IPS-18c (cell line): ENCODE results near the gene CACNA1G.

Experiments used
- H3K4me3 ChIP-seq: 2 replicates; pipeline ENCODE4 v1.7.0; 2013; ENCODE audit warnings: low read depth, mild to moderate bottlenecking, low read length, moderate library complexity; ENCODE audit not compliant: insufficient read depth
- H3K9me3 ChIP-seq: one replicate; pipeline ENCODE4 v1.6.1; 2013; ENCODE audit warnings: mild to moderate bottlenecking, low read length, moderate library complexity; ENCODE audit not compliant: control insufficient read depth, insufficient read depth

The CACNA1G gene

DNA sequence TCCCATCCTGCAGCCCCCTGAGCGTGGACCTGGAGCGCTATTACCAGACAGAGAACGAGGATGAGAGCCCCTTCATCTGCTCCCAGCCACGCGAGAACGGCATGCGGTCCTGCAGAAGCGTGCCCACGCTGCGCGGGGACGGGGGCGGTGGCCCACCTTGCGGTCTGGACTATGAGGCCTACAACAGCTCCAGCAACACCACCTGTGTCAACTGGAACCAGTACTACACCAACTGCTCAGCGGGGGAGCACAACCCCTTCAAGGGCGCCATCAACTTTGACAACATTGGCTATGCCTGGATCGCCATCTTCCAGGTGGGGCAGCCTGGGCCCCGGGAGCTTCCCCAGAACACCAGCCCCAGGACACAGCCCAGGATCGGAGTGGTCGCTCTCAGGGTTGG lies 12.0 kb downstream of the CACNA1G start:
- no peak overlapping the region for H3K4me3 ChIP-seq
- H3K9me3 ChIP-seq: no peaks in the 10 kb centered on the region

- Histone ChIP-seq H3K9me3 (no peaks in the 10 kb centered on the region), H3K4me3 (no peak overlapping the region)
Observed at GRCh38 chr17:50573866-50574611, 13.5 kb downstream of the CACNA1G start.

DNA sequence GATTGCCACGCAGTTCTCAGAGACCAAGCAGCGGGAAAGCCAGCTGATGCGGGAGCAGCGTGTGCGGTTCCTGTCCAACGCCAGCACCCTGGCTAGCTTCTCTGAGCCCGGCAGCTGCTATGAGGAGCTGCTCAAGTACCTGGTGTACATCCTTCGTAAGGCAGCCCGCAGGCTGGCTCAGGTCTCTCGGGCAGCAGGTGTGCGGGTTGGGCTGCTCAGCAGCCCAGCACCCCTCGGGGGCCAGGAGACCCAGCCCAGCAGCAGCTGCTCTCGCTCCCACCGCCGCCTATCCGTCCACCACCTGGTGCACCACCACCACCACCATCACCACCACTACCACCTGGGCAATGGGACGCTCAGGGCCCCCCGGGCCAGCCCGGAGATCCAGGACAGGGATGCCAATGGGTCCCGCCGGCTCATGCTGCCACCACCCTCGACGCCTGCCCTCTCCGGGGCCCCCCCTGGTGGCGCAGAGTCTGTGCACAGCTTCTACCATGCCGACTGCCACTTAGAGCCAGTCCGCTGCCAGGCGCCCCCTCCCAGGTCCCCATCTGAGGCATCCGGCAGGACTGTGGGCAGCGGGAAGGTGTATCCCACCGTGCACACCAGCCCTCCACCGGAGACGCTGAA lies 15.2 kb downstream of the CACNA1G start:
- no peak overlapping the region for H3K4me3 ChIP-seq
- no peaks in the 10 kb centered on the region for H3K9me3 ChIP-seq

DNA sequence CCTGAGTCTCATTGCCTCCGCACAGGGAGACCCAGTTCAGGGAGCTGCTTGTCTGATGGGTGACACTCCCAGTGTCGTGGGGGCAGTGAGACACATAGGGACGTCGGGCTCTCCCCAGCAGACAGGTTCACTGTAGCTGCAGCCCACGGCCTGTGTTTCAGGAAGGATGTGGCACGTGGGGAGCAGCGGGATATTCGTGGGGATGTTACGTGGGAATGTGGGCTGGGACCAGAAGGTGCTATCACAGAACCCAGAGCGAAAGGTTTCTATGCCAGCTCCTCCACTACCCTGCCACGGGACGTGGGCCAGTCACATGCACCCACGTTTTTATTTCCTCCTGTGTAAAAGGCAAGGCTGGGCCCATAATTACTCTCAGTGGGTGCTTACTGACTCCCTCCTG lies 16.3 kb downstream of the CACNA1G start:
- H3K4me3 ChIP-seq: no peak overlapping the region
- H3K9me3 ChIP-seq: no peaks in the 10 kb centered on the region

GRCh38 chr17:50577451-50577954 lies 17.0 kb downstream of the CACNA1G start:
- Histone ChIP-seq H3K9me3 (no peaks in the 10 kb centered on the region), H3K4me3 (no peak overlapping the region)

- no peaks in the 10 kb centered on the region for H3K9me3 ChIP-seq
- H3K4me3 ChIP-seq: no peak overlapping the region
Observed at GRCh38 chr17:50578173-50578572, 17.7 kb downstream of the CACNA1G start.

DNA sequence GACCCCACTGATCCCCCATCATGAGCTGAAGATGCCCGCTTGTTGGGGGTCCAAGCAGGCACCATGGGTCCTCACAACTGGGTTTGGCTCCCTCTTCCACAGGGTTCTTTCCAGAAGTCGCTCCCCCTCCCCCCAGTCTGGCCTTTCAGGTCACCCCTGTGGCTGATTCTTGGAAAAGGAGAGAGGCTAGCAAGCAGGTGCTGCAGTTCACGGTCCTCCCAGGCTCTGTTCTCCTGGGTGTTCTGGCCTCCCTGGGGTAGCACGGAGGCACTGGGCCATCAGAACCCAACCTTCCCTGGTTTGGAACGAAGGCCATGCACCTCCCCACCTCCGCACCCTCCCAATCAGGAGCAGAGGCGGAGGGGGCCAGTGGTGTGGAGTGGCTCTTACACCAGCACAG lies 18.9 kb downstream of the CACNA1G start:
- H3K9me3 ChIP-seq: no peaks in the 10 kb centered on the region

DNA sequence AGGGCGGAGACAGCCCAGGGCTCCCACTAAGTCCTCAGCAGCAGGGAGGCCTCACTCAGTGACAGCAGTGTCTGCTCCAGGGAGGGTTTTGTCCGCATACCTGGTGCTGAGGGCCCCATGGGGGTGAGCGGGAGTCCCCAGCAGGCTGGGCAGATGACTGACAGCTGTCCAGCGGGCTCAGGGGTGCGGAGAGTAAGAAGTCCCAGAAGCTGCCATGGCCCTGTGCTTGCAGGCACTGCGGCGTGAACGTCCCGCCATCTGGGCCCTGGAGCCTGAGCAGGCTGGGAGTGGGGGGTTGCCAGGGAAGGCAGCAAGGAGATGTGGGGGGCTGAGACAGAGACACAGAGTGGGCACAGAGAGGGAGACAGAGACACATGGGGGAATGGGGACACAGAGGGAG lies 20.1 kb downstream of the CACNA1G start:
- Histone ChIP-seq H3K9me3 (no peaks in the 10 kb centered on the region), H3K4me3 (no peak overlapping the region)

More for the DNA sequence above, 18.9 kb downstream of the CACNA1G start:
- H3K4me3 ChIP-seq: no peak overlapping the region

DNA sequence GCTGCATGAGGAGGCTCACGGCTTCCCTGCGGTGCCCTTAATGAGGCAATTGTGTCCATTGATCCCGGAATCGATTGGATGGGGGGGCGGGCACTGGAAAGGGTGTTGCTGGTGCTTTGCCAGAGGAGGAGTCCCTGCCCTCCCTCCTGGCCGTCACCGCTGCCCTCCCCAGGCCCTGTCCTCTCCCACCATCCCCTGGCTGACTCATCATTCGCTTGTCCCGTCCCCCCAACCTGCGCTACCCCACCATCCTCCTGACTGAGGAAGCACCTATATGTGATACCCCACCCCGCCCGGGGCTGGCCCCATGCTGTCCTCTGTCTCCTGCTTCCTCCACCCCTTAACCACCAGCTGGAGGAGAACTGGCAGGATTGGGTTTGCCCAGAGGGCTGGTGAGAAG lies 20.8 kb downstream of the CACNA1G start:
- H3K4me3 ChIP-seq: no peak overlapping the region
- no peaks in the 10 kb centered on the region for H3K9me3 ChIP-seq

GRCh38 chr17:50582741-50583140 lies 22.2 kb downstream of the CACNA1G start:
- Histone ChIP-seq H3K9me3 (no peaks in the 10 kb centered on the region), H3K4me3 (no peak overlapping the region)

DNA sequence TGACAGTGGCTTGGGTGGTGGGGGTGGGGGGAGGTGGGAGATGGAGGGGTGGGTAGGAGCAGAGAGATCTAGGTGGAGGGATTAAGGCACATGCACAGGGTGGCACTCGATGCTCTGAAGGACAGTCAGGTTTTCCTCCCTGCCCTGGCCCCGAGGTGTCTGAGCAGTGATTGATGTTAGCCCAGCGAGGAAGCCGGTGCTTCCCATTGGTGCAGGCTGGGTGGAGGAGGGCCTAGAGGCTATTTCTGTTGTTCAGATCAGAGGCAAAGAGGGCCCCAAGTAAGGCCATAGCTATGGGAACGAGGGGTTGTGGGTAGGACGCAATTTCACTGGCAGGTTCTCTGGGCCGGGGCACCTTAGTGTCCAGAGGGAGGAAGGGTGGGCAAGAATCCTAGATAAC lies 23.1 kb downstream of the CACNA1G start:
- no peaks in the 10 kb centered on the region for H3K9me3 ChIP-seq
- H3K4me3 ChIP-seq: no peak overlapping the region

DNA sequence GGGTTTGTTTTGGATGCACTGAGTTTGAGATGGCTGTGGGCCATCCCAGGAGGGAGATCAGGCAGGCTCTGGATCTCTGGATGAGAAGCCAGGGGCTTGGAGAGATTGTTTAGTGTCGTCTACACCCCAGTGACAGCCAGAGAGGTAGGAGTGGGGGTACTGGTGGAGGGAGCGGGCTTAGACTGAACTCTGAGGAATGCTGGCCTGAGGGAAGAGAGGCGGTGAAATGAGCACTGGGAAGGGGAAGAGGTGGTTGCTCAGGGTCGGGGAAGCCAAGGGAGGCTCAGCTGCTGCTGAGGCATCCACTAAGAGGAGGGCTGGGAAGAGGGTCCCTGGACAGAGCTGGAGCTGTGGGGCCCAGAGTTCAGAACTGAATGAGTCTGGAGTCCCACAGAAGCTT lies 23.6 kb downstream of the CACNA1G start:
- Histone ChIP-seq H3K4me3 (no peak overlapping the region), H3K9me3 (no peaks in the 10 kb centered on the region)

- Histone ChIP-seq H3K9me3 (no peaks in the 10 kb centered on the region), H3K4me3 (no peak overlapping the region)
Observed at GRCh38 chr17:50584749-50585148, 24.2 kb downstream of the CACNA1G start.

DNA sequence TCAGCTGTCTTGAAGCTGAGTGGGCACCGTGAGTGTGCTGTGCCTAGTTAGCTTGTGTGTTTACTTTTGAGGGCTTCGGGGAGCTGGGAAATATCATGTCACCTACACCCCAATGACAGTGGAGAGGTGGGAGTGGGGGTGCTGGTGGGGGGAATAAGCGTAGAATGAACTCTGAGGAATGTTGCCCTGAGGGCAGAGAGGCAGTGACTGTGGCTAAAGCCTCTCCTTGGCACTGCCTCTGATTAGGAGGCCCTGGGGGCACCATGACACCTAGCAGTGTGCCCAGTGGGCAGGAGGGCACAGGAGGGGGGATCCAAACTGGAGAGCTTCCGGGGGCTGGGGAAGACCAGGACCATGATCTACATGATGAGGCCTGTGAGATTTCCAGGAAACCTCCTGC lies 24.8 kb downstream of the CACNA1G start:
- Histone ChIP-seq H3K9me3 (no peaks in the 10 kb centered on the region), H3K4me3 (no peak overlapping the region)

- H3K9me3 ChIP-seq: no peaks in the 10 kb centered on the region
- no peak overlapping the region for H3K4me3 ChIP-seq
Observed at GRCh38 chr17:50585891-50586290, 25.4 kb downstream of the CACNA1G start.

DNA sequence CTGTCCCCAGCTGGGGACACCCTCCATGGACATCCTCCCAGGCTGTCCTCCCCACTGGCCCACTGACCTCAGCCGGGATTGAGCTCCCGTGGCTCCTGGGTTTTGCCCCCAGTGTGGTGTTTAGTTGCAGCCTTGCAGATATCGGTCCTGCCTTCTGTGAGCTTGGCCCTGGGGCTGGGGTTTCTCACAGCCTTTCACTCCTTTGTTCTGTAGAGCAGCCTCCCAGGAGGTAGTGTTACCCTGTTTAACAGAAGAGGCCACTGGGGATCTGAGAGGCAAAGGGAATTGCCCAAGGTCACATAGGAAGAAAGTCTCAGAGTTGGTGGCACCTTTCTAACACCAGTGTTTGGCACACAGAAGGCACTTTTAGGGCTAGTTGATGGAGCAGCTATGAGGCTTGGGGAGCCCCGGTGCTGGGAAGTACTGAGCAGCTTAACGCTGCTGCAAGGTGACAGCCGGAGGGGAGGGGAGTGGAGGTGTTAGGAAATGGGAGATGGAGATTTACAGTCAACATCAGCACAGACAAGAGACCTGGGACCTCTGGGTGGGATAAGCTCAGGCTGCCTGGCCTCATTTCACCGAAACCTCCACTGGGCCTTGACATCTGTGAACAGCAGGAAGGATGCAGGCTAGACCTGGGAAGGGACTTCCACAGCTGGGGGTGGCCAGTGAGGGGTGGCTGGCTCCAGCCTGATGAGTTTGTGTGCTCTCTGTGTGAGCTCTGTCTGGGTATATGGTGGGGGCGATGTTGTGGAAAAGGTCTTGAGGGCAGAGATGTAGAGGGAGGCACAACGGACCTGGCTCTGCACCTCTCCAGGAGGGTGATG lies 26.1 kb downstream of the CACNA1G start:
- no peak overlapping the region for H3K4me3 ChIP-seq
- no peaks in the 10 kb centered on the region for H3K9me3 ChIP-seq

DNA sequence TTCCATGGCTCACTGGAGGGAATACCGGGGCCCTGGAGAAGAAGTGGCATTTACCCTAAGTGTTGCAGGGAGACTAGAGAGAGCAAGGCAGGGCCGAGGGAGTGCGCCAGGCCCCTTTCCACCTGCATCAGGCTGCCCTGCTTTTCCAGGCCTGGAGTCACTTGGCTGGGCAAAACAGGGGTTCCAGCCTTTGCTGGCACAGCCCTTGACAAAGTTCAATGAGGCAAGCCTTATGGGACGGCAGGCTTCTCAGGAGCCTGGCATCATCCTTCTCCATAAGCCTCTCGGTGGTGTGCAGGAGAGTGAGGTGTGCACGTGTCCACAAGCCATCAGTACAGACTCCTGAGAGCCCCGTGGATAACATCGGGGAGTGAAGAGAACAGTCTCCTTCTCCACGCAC lies 27.1 kb downstream of the CACNA1G start:
- no peaks in the 10 kb centered on the region for H3K9me3 ChIP-seq
- H3K4me3 ChIP-seq: no peak overlapping the region
